ENCODE data around the gene NAGLU. TPM values are rescaled to one million over a fixed set of nuclear protein-coding genes. Genes with fewer than 3 reads are reported as not detected.

NAGLU gene
- total and polyA plus RNA-seq, 2 of the 13 experiments (the other 11 are each of a cell fraction or from before 2014, with no cell fraction given) = 28.2 to 40.1 TPM

DNA sequence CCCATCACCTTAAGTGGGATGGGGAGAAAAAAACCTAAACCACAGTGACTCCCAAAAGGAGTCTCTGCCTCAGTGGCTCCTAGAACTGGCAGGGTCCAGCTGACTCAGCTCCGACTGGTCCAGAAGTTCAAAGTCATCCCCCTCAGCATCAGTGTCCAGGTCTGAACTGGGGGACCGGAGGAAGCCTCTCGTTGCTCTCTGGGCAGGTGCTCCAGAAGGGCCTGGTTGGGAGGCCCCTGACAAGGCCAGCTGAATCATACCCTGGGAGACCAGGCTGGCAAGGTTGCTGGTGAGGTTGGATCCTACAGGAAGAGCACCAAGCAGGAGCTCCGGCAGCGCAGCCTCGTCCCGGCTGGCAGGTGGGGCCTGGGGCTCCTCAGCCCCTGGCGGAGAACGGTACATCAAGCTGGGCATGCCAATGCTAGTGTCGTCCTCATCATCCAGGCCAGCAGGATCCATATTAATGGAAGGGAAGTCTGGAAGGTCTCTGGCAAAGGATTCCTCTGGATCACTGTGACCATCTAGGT is 45.8 kb downstream of the NAGLU start:
- H3K79me2 ChIP-seq (ENCODE audit: insufficient read depth, low read length) = peaks cover 14% of the 10 kb centered on the region
- ATAC-seq (no peak), DNase-seq (ENCODE audit: low spot score) (no peak), FAIRE-seq (no peak)
- in situ Hi-C loops (cut with HindIII; ENCODE audit: extremely low pct_ligation_motif_present, low pct_unique_long_range_greater_than_20kb) (no loop called here), intact Hi-C loops (cut with micrococcal nuclease; ENCODE audit: unreplicated experiment) (no loop called here)
- H3K27me3 ChIP-seq (ENCODE audit: control insufficient read depth in 1 of 2, insufficient read depth in 2 of 2, low read length in 2 of 2) = no peaks in the 10 kb centered on the region; a peak in 1 of 5 replicates
- no peak overlapping the region for H3K9ac ChIP-seq (ENCODE audit: insufficient read depth, low read depth, low read length)
- peaks cover 11% of the 10 kb centered on the region for H3K4me1 ChIP-seq (ENCODE audit: insufficient read depth, low read length)
- no peak overlapping the region for H2AFZ ChIP-seq (ENCODE audit: low read length)
- CTCF ChIA-PET (ENCODE audit: low intra/inter-chr PET ratio, low total read pairs) = no interaction called here
- BruUV-seq (replicated peaks) = no TSS peak
- TF ChIP-seq AGO2 (optimal IDR thresholded peaks at IDR 0.05; ENCODE audit: low read depth, low read length) = peak; percentile 65
- TF ChIP-seq ZSCAN9 (CRISPR knock-in tag; IDR thresholded peaks at IDR 0.05; ENCODE audit: borderline replicate concordance) = no peak
- TF ChIP-seq ZNF44 (CRISPR knock-in tag; IDR thresholded peaks at IDR 0.05) = no peak
- TF ChIP-seq RFXAP (CRISPR knock-in tag; IDR thresholded peaks at IDR 0.05; ENCODE audit: borderline replicate concordance) = no peak
- no peak for TF ChIP-seq ZBTB42 (CRISPR knock-in tag; IDR thresholded peaks at IDR 0.05)
- TF ChIP-seq GLMP (CRISPR knock-in tag; IDR thresholded peaks at IDR 0.05; ENCODE audit: borderline replicate concordance) = no peak
- no peak for TF ChIP-seq TBP (CRISPR knock-in tag; IDR thresholded peaks at IDR 0.05)
- POLR2A ChIA-PET = interaction anchor here (0.5 to 2.9 kb wide), 2 partner anchors 27 to 182 kb away, joined by 3 to 11 read pairs; partner anchors contain the start of genes RETREG3 and TUBG1
- WGBS (ENCODE audit: low lambda C conversion rate) = 94% methylated on average over 5 of the region's 10 CpGs
- no peak overlapping the region for H3K27ac ChIP-seq (ENCODE audit: extremely low read length, insufficient read depth, low read length)
- no peak overlapping the region for H3K4me2 ChIP-seq (ENCODE audit: low read depth, low read length)
- peaks cover 39 to 72% of the 10 kb centered on the region in 2 experiments for H3K36me3 ChIP-seq (replicated peaks in 1 of 2; ENCODE audit: control insufficient read depth in 1 of 2, insufficient read depth in 2 of 2, low read length in 2 of 2)
- no peaks in the 10 kb centered on the region for H4K20me1 ChIP-seq (ENCODE audit: insufficient read depth, low read length)
- no peak overlapping the region for H3K4me3 ChIP-seq (replicated peaks in 1 of 3; ENCODE audit: insufficient read depth in 1 of 3, low read depth in 2 of 3, low read length in 3 of 3)
- H3K9me3 ChIP-seq (ENCODE audit: low read length) = no peaks in the 10 kb centered on the region

DNA sequence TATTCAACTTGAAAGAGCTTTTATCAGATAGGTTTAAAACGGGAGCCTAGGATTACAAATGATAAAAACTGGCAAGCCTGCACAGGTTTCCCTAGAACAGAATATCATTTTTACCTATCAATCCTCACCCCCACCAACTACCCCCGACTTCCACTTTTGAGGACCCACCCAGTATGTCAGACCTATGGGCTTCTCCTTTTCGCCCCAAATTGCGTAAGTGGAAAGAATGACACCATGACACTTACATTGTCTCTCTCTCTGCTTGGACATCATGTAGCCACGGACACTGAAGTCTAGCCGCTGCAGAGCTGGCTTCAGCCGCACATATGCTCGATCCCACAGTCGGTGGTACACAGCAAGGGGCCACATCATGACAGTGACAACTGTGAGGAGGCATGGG is 48.8 kb downstream of the NAGLU start:
- Histone ChIP-seq H4K20me1 (ENCODE audit: insufficient read depth, low read length) (no peaks in the 10 kb centered on the region), H3K27ac (ENCODE audit: extremely low read length, insufficient read depth, low read length) (no peak overlapping the region), H2AFZ (ENCODE audit: low read length) (no peak overlapping the region), H3K27me3 (ENCODE audit: control insufficient read depth in 1 of 2, insufficient read depth in 2 of 2, low read length in 2 of 2) (no peaks in the 10 kb centered on the region), H3K4me3 (replicated peaks in 1 of 3; ENCODE audit: insufficient read depth in 1 of 3, low read depth in 2 of 3, low read length in 3 of 3) (no peak overlapping the region), H3K9ac (ENCODE audit: insufficient read depth, low read depth, low read length) (no peak overlapping the region), H3K4me1 (ENCODE audit: insufficient read depth, low read length) (no peaks in the 10 kb centered on the region), H3K79me2 (ENCODE audit: insufficient read depth, low read length) (no peaks in the 10 kb centered on the region), H3K36me3 (replicated peaks in 1 of 2; ENCODE audit: control insufficient read depth in 1 of 2, insufficient read depth in 2 of 2, low read length in 2 of 2) (peaks cover 49 to 93% of the 10 kb centered on the region in 2 experiments), H3K4me2 (ENCODE audit: low read depth, low read length) (no peak overlapping the region), H3K9me3 (ENCODE audit: low read length) (no peaks in the 10 kb centered on the region)
- TF ChIP-seq ZNF556 (CRISPR knock-in tag; IDR thresholded peaks at IDR 0.05; ENCODE audit: borderline replicate concordance) = no peak
- TF ChIP-seq, protein P1, sequence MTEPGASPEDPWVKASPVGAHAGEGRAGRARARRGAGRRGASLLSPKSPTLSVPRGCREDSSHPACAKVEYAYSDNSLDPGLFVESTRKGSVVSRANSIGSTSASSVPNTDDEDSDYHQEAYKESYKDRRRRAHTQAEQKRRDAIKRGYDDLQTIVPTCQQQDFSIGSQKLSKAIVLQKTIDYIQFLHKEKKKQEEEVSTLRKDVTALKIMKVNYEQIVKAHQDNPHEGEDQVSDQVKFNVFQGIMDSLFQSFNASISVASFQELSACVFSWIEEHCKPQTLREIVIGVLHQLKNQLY (CRISPR knock-in tag; IDR thresholded peaks at IDR 0.05) = no peak
- TF ChIP-seq NFKB2 (CRISPR knock-in tag; IDR thresholded peaks at IDR 0.05; ENCODE audit: borderline replicate concordance) = no peak
- WGBS (ENCODE audit: low lambda C conversion rate) = 97% methylated on average over 9 of the region's 9 CpGs
- DNase-seq (ENCODE audit: low spot score) (no peak), ATAC-seq (no peak), FAIRE-seq (no peak)
- intact Hi-C loops (cut with micrococcal nuclease; ENCODE audit: unreplicated experiment) = no loop called here
- BruUV-seq (replicated peaks) = no TSS peak
- in situ Hi-C loops (cut with HindIII; ENCODE audit: extremely low pct_ligation_motif_present, low pct_unique_long_range_greater_than_20kb) = no loop called here
- ChIA-PET CTCF (ENCODE audit: low intra/inter-chr PET ratio, low total read pairs) (no interaction called here), POLR2A (no interaction called here)

All from HepG2 (cell line).